ENCODE results near the gene SCO1.
A peak's percentile ranks its signal among the peaks of the same experiment; 100 is the strongest.

Gene SCO1

DNA sequence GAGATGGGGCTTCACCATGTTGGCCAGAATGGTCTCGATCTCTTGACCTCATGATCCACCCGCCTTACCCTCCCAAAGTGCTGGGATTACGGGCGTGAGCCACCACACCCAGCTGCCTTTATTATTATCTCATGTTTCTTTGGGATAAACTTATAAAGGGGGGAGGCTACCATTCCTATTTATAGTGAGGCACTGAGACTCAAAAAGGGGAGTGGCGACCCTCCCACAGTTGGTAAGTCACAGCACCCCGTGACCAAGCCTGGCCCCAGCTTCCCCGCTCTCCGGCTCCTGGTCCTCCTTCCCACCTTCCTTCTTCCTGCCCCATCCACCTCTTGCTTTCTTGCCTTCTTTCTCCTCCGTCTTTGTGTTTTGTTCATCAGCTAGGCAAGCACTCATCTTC, 45.4 kb downstream of the SCO1 start:
- DNase-seq = no peak

DNA sequence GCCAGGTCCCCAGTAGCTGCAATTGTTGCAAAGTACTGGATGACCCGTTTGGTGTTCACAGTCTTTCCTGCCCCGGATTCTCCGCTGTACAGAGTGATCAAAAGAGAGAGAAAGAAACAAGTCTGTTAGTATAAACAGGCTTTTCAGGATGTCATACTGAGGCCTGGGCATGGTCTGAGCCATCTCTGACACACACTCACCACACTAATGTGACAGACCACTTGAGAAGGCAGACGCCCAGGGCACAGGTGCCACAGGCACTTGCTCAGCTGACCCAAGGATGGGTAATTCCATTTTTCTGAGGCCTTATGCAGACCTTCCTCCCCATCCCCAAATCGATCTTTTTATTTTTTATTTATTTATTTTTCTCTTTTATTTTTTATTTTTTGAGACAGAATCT, 47.7 kb downstream of the SCO1 start:
- no peak for DNase-seq

DNA sequence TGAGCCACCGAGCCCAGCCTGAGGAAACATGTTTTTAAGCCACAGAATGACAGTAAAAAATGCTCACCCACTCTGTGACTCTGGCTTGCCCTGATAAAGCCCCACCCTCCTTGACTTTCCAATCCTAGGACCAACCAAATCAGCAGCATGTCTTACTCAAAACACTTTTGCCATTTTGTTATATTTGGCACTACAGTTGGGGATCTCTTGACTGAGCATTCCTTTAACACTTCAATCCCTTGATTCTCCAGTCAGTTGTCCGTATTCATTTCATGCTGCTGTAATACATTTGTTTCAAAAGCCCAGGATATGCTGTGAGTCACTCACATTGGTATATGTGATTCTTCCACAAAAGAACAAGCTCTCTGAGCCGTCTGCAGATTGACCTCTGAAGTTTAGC, 48.4 kb downstream of the SCO1 start:
- no peak for DNase-seq

DNA sequence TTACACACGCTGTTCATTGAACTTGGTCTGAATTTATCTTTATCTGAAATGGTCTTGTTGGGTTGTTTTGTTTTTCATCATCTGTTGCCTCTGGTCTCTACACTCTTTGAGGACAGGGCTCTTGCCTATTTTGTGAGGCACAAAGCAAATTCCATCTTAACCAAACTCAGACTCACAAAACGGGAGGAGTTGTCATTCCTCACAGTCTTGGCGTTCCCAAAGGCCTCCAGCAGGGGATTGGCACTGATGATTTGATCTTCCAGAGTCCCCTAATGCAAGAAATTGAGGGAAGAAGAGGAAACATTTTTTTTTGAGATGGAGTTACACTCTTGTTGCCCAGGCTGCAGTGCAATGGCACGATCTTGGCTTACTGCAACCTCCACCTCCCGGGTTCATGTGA, 49.0 kb downstream of the SCO1 start:
- no peak for DNase-seq

DNA sequence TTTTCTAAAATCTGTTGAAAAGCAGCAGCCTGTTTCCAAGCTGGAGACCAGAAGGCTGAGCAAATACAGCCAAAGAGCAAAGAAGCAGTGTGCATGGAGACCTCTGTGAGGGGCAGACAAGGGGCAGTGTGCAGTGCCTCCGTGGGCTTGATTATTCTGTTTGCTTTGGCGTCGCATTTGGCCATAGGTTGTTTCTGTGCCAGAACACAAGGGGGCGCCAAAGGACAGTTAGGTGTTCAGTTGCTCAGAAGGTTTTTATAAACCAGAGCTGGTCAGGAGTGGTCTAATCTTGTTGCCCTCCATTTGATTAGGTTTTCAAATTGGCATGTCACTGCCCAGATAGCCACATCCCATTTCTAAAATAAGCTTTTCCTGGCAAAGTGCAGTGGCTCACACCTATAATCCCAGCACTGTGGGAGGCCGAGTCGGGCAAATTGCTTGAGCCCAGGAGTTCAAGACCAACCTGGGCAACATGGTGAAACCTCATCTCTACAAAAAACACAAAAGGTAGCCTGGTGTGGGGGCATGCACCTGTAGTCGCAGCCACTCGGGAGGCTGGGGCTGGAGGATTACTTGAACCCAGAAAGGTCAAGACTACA, 50.8 kb downstream of the SCO1 start:
- peak; percentile 68 for DNase-seq

DNA sequence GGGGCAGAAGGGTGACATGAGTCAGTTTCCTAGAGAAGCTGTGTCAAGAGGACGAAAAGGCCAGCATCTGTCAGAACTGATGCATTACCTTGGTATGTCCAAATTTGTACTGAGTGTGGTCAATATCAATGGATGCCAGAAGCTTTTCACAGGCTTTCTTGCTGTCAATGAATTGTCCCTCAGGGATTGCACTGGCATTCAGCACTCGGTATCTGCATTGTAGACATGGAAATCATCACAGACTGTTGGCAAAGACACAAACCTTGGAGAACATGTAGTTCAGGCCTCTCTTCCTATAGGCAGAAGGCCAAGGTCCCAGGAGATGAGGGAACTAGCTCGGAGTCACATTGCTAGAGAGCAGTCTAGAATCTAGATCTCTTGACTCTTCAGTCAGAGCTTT, 56.9 kb downstream of the SCO1 start:
- DNase-seq = no peak

DNA sequence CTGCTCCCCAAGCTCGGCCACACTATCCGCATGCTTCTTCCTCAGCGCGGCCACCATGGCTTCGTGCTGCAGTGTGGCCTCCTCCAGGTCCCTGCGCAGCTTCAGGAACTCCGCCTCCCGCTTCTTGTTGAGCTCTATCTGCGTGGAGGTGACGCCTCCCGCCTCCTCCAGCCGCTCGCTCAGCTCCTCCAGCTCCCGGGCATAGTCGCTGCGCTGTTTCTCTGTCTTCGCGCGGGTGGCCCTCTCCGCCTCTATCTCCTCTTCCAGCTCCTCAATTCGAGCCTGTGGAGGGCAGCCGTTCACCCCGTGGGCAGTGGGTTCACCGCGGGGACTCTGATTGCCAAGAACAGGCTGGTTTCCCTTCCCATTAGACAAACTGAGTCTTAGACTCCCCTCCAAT, 59.2 kb downstream of the SCO1 start:
- no peak for DNase-seq

DNA sequence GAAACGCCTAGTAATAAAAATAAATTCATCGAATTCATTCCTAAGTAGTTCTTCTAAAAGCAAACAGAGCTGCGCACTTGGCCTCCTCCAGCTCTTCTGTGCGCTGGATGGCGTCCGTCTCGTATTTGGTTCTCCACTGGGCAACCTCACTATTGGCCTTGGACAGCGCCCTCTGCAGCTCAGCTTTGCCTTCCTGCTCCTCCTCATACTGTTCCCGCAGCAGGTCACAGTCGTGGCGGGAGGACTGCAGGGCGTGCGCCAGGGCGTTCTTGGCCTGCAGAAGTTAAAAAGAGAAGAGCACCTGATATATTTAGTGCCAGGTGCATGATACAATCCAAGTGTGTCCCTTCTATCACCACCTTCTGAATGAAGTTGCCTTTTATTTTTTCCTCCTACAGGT, 62.0 kb downstream of the SCO1 start:
- DNase-seq = no peak

DNA sequence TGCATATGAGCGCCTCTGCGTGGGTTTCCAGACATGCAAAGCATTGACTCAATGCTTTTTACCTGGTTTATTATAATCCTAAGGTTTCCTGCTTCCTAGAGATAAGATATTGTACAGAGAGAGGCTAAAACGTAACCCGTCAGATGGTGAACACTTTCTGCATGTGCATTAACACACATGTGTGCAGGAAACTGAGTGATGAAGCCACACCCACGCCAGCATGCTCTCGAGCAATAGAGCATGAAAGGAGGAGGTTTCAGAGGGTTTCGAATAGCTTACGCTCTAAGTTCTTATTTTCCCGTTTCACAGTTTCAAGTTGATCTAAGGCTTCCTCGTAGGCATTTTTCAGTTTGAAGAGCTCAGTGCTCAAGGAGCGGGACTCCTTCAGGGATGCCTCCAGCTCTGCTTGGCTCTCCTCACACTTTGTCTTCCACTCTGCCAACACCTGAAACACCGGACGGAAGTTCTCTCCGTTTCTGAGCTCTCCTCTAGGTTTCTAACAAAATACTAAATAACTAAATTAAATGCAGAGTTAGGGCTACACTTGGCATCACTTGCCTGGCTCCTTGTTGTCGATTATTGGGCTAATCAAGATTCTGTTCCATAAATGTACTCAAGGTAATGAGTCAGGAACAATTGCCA, 63.5 kb downstream of the SCO1 start:
- DNase-seq = no peak

DNA sequence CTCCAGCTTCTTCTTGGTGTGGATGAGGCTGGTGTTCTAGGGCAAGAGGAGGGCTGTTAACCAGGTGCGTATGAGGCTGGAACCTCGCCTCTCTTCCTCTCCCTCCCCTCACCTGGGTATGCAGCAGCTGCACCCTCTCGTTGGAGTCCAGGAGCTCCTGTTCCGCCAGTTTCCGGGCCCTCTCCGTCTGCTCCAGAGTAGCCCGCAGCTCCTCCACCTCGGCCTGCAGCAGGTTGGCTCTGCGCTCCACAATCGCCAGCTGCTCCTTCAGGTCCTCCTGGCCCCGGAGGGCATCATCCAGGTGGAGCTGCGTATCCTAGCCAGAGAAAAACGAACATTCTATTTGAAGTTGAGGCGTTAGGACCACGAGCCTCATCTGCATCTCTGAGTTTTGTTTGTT, 65.6 kb downstream of the SCO1 start:
- no peak for DNase-seq

DNA sequence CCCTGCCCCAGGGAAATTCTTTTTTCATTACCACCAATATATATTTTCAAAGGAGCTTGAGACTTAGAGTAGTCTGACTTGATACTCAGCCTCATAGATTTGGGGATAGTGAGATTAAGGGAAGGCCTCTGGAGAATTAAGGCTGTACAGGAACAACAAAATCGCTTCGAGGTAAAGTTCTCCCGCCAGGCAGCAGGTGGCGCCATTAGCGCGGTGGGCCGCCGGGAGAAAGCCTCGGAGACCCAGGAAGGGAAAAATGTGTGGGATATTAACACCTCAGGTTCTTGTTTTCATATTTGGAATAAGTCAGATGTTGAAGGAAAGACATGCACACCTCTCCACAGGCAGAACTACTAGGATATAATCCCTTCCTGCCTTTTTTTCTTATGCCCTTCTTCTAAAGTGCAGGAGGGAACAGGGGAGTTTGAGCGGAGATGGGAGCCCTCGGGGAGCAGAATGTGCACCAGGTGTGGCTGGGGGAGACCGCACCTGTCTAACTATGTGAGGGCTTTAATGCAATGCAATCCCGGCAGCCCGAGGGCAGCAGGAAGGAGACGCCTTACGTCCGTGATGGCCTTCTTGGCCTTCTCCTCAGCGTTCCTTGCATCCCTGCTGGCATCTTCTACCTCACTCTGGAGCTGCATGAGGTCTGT, 66.2 kb downstream of the SCO1 start:
- DNase-seq = peak; percentile 13

DNA sequence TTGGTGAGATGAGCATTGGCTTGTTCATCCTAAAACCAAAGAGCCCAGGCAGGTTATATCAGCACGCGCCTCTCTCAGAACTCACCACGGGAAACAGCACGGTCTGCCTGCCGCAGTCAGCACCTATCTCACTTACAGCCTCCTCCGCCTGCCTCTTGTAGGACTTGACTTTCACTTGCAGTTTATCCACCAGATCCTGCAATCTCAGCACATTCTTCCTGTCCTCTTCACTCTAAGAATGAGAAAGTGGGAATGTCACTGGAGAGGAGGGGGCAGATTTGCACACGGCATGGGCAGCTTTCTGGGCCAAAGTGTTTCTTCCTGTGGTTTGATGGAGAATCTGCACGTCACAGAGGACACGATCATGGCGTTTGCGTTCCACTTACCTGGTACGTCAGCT, 67.6 kb downstream of the SCO1 start:
- no peak for DNase-seq

DNA sequence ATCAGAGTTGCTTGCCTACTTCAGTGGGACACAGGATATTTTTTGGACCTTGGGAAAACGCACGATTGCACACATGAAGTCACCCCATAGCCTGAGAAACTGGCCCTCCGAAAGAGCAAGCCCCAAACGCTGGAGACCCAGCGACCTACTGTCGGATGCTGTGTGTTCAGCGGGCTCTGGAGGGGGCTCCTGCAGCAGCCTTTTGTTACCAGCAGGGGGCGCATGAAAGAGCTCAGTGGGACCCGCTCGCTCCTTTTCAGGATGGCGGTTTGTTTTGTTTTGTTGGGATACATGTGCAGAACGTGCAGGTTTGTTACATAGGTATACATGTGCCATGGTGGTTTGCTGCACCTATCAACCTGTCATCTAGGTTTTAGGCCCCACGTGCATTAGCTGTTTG, 68.6 kb downstream of the SCO1 start:
- DNase-seq = no peak

DNA sequence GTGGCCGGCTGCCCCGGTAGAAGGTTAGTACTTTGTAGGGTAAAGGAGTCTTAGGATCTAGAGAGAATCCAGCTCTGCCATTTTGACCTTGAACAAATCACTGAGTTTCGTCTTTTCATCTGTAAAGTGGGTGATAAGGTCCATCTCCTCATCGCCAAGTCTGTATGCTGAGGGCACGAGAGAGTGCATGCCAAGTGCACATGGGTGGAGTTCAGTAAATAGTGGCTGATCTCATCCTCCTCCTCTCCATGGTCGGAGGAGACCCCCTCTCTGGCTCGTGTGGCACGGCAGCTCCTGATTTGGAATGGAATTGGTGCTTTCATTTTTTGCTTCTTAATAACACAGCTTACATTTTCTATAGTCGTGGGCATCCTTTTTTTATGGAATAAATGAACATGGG, 70.9 kb downstream of the SCO1 start:
- no peak for DNase-seq

DNA sequence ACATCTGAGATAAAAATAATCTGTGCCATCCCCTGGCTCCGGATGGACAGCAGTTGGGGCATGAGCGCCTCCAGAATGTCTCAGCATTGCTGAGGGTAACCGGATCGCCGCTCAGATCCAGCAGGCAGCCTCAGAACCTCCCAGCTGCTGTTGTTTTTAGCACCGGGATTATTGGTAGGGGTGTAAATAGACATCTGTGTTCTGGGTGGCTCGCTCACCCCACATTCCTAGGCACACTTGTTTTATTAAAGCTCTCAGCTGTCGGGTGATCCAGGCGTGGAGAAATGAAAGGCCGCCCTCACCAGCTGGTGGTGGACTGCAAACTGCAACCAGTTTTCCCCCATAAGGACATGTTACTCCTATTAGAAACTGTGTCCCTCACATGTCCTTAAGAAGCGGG, 72.4 kb downstream of the SCO1 start:
- DNase-seq = no peak

DNA sequence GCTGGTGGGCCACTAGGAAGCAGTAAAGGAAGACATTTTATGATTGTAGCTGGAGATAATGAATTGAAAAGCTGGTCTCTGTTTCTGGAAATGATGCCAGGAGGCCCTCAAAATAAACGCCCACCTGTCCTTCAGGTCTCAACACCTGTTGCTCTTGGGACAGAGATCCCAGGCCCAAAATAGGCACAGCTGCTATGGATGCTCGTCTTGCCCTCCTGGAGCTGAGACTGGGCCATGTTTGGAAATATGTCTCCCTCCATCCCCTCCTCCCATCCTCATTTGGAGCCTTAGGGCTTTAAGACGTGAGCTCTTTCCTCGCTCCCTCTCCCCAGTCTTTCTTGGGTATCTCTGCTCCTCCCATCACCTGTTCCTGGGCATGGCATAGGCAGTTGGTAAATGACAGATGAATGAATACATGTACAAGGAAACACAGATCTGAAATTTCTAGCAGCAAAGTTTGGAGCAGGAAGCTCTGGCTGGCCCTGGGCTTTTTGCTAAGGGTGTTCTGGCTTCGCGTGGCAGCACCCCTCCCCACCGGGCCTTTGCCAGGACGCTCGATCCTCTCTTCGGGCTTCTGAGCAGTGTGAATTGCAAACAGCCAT, 73.5 kb downstream of the SCO1 start:
- DNase-seq = no peak

DNA sequence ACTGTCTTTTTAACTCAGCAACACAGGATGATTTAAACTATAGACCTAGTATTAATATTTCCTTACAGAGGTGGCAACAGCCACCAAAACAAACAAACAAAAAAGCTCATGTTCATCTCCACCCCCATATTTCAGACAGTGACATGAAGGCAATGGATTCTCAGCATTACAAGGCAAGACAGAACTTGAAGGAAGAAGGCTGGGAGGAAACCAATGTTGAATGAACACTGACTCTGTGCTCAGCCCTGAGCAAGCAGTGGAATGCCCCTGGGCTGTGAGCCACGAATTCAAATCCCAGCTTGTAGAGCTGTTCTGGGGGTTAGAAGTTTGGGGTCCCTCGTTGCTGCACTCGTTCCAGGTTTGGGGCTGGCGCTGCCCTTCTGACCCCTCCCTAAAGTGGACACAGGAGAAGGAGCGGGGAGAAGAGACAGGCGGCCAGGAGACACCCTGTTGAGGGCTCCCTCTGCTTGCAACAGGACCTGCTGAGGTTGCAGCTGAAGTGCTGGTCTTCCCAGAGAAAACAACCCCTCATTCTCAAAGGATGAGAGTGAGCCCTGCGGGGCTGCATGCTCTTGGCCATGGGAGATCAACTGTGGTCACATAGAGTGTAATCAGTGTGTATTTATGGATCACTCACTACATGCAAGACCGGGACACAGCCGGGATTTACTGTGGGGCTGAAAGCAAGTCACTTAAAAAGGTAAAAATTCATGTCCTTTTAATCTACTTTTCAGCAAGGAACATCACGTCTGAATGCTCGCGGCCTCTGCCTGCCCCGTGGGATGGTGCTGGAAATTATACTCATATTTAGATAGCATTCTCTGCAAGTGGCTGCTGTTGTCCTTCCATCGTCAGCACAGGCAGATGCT, 74.5 kb downstream of the SCO1 start:
- no peak for DNase-seq
